ENCODE results near the gene LPP. TPM values are rescaled to one million over a fixed set of nuclear protein-coding genes. Genes with fewer than 3 reads are reported as not detected.

LPP gene
- total RNA-seq, 2 donors from 2014 or later: 170 to 246 TPM

DNA sequence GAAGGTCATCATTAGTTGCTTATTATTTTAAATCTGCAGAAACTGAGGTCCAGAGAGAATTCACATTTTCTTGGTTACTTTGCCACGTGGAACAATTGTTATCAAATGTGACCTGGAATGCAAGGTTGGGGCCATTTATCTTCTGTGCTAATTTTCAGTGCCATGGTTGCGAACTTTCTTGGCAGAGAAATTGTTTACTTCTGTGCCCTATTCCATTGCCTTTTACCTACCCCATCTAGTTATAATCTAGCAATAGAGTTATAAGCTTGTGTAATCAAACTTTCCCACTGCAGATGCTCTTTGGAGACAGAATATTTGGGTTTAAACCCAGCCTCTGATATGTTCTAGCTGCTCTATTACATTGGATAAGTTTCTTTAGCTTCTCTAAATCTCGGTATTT is 242.9 kb downstream of the LPP start:
- H3K9me3 ChIP-seq: no peaks in the 10 kb centered on the region
- H3K36me3 ChIP-seq: no peaks in the 10 kb centered on the region
- no peaks in the 10 kb centered on the region for H3K4me1 ChIP-seq
- TF ChIP-seq, protein P1, sequence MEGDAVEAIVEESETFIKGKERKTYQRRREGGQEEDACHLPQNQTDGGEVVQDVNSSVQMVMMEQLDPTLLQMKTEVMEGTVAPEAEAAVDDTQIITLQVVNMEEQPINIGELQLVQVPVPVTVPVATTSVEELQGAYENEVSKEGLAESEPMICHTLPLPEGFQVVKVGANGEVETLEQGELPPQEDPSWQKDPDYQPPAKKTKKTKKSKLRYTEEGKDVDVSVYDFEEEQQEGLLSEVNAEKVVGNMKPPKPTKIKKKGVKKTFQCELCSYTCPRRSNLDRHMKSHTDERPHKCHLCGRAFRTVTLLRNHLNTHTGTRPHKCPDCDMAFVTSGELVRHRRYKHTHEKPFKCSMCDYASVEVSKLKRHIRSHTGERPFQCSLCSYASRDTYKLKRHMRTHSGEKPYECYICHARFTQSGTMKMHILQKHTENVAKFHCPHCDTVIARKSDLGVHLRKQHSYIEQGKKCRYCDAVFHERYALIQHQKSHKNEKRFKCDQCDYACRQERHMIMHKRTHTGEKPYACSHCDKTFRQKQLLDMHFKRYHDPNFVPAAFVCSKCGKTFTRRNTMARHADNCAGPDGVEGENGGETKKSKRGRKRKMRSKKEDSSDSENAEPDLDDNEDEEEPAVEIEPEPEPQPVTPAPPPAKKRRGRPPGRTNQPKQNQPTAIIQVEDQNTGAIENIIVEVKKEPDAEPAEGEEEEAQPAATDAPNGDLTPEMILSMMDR (IDR thresholded peaks at IDR 0.05): no peak
- intact Hi-C loops (cut with DNase I): no loop called here
- no peak overlapping the region for H3K4me3 ChIP-seq
- H3K9ac ChIP-seq (ENCODE audit: low read depth in 2 of 2, low read length in 2 of 2): no peak overlapping the region
- no peaks in the 10 kb centered on the region for H3K27me3 ChIP-seq
- no peak for DNase-seq
- no peak overlapping the region for H3K27ac ChIP-seq

DNA sequence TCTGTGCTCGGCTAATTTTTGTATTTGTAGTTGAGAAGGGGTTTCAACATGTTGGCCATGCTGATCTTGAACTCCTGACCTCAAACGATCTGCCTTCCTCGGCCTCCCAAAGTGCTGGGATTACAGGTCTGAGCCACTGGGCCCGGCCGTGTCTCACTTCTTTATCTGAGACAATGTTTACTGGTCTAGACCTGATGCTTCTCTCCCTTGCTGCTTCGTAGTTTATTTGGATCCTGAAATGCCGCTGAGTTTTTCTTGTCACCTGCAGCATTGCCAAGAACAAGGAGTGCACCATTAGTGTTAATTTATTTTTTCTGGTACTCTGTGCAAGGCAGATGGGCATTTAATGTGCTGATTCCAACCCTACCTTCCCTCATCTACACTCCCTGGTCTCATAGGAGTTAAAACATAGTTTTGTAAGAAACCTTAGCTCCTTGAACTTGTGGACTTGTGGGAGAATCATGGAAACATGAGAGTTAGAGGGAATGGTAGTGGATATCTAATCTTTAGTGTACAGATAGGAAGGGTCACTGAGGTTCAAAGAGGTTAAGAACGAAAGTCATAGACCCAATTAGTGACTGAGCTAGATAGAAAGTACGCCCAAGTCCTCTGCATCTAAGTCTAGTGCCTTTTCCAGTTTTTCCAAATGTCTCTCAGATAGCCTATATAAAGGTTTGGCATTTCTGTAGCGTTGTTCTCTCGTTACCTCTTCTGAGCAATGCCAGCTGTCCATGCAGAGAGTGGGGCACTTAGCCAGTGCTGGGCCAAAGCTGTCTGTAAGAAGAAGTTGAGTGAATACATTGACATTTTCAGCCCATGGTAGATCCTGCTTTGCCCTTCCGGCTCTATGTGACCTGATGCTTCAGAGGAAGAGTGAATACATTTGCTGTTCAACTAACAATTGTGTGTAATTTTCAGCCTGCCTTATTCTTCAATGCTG is 244.1 kb downstream of the LPP start:
- H3K36me3 ChIP-seq: no peaks in the 10 kb centered on the region
- H3K27ac ChIP-seq: no peak overlapping the region
- DNase-seq: no peak
- H3K4me1 ChIP-seq: no peaks in the 10 kb centered on the region
- no peaks in the 10 kb centered on the region for H3K9me3 ChIP-seq
- TF ChIP-seq, protein P1 (IDR thresholded peaks at IDR 0.05): no peak
- no peak overlapping the region for H3K4me3 ChIP-seq
- no peaks in the 10 kb centered on the region for H3K27me3 ChIP-seq
- no peak overlapping the region for H3K9ac ChIP-seq (ENCODE audit: low read depth in 2 of 2, low read length in 2 of 2)
- intact Hi-C loops (cut with DNase I): no loop called here

DNA sequence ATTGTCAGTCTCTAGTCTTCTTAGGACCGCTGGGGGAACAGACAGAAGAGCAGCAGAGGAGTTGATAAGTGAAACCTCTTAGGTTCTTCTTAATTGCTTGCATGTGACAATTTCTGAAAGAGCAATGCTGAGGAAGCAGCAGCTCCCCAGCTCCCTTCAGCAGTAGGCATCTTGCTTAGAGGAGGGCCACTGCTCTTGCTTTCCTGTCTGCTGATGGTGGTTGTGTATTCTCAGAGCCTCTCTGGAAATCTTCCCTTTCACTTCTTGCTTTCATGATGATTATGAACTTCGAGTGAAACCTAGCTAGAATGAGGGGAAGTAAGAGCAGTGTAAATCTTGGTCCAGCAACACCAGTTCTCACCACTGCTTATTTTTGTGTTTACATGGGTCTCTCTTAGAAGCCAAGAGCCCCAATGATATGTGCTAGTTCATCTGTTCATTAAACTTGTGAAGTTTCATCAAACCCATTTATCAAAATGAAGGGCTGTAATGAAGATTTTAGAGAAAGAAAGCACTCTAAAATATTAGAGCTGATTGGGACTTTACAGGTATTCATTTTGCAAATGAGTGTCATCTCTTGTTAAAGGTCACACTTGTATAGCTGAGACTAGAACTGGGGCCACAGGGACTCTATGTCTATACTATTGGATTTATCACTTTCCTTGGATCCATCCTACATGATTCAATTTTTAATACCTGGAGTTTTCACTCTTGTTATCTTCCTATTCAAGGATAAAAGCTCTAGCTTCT is 246.7 kb downstream of the LPP start:
- no peak for DNase-seq
- H3K4me1 ChIP-seq: no peaks in the 10 kb centered on the region
- H3K27ac ChIP-seq: no peak overlapping the region

DNA sequence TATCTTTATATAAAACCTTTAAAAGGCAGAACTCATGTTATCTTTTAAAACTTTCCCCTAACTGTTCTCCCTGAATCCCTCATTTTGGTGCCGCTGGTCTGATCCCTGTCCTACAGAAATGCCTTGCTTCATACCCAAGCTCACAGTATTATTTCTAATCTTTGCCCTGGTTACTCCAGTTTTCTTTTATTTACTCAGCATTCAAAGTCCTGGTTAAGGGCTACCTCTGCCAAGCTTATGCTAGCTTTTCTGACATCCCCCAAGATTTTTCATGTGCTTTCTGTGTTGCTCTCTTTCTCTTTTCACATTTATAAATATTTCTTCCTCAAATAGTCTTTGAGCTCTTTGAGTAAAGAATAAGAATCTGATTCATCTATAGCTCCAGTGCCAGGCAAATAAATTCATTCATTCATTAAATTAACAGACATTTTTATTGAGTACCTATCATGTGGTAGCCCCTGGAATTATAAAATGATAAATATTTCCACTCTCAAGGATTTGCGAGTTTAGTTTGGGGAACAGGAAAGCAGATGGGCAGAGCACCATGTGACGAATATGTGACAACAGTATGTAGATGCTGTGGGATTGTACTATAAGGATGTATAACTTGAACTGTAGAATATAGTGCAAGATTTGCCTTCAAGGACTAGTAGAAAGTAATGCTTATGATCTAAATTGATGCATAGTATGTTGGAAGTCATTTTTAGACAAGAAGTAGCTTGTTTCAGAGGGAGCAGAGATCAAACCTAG is 247.5 kb downstream of the LPP start:
- no peak overlapping the region for H3K4me3 ChIP-seq

More for the DNA sequence above, 246.7 kb downstream of the LPP start:
- Histone ChIP-seq H3K36me3 (no peaks in the 10 kb centered on the region), H3K9ac (ENCODE audit: low read depth in 2 of 2, low read length in 2 of 2) (no peak overlapping the region), H3K4me3 (no peak overlapping the region), H3K9me3 (no peaks in the 10 kb centered on the region), H3K27me3 (no peaks in the 10 kb centered on the region)
- intact Hi-C loops (cut with DNase I): no loop called here
- TF ChIP-seq, protein P1 (IDR thresholded peaks at IDR 0.05): no peak

More for the DNA sequence above, 247.5 kb downstream of the LPP start:
- TF ChIP-seq, protein P1 (IDR thresholded peaks at IDR 0.05): no peak
- H3K9me3 ChIP-seq: no peaks in the 10 kb centered on the region
- H3K27me3 ChIP-seq: no peaks in the 10 kb centered on the region
- no peaks in the 10 kb centered on the region for H3K4me1 ChIP-seq
- no peak overlapping the region for H3K9ac ChIP-seq (ENCODE audit: low read depth in 2 of 2, low read length in 2 of 2)
- no peak for DNase-seq
- no peaks in the 10 kb centered on the region for H3K36me3 ChIP-seq
- intact Hi-C loops (cut with DNase I): no loop called here
- H3K27ac ChIP-seq: no peak overlapping the region

All from colonic mucosa (tissue), 4 donors.